Erythroblast (primary cell): Measurements from ENCODE around the gene PTGIS.

Experiments
- GATA1 ChIP-seq: IDR thresholded peaks from 2 replicates; pipeline ENCODE4 v1.6.1; 2011; ENCODE audit warnings: low read depth, mild to moderate bottlenecking, control low read depth, low read length, moderate library complexity
- POLR2A ChIP-seq: IDR thresholded peaks from 2 replicates; pipeline ENCODE4 v1.6.1; 2011; ENCODE audit warnings: mild to moderate bottlenecking, low read length

- no peak for TF ChIP-seq POLR2A
- no peak for TF ChIP-seq GATA1
Observed at GRCh38 chr20:49569411-49570115, 1.6 kb upstream of the PTGIS start.
